Activated CD4-positive, CD25-positive, alpha-beta regulatory T cell treated with anti-CD3 and anti-CD28 coated beads, Interleukin-2, amount 50 U/mL, for 24 hours (primary cell): Measurements from ENCODE around the gene BHLHE40.

Source experiments
- ATAC-seq, 2 donors: fragments of 150-1000 bp; cut with Tn5 transposase; one replicate each; pipeline ENCODE4 v1.10.0; 2021; ENCODE audit warnings: mild to moderate bottlenecking in 1 of 2, moderate library complexity in 1 of 2

BHLHE40 gene

GRCh38 chr3:4985330-4986174, 6.3 kb downstream of the BHLHE40 start:
- ATAC-seq = no peak

- peak in 1 of 2 donors; percentile 2 for ATAC-seq
Measured at GRCh38 chr3:4986175-4986781, 7.0 kb downstream of the BHLHE40 start.

GRCh38 chr3:4986782-4987537, 7.7 kb downstream of the BHLHE40 start:
- ATAC-seq = peak; percentile 51 to 53

- ATAC-seq = no peak
Measured at GRCh38 chr3:4987538-4988296, 8.5 kb downstream of the BHLHE40 start.

- no peak for ATAC-seq
Measured at GRCh38 chr3:4988983-4989834, 10.0 kb downstream of the BHLHE40 start.

- no peak for ATAC-seq
Measured at GRCh38 chr3:4990069-4990468, 10.8 kb downstream of the BHLHE40 start.

- ATAC-seq = no peak
Measured at GRCh38 chr3:4992118-4992517, 12.9 kb downstream of the BHLHE40 start.

GRCh38 chr3:4993276-4994143, 14.3 kb downstream of the BHLHE40 start:
- no peak for ATAC-seq

GRCh38 chr3:4994144-4994730, 15.0 kb downstream of the BHLHE40 start:
- ATAC-seq = peak; percentile 69 to 87

- peak in 1 of 2 donors; percentile 18 for ATAC-seq
Measured at GRCh38 chr3:4994823-4995499, 15.7 kb downstream of the BHLHE40 start.

- no peak for ATAC-seq
Measured at GRCh38 chr3:4995500-4996053, 16.3 kb downstream of the BHLHE40 start.

GRCh38 chr3:4996223-4996765, 17.1 kb downstream of the BHLHE40 start:
- ATAC-seq = no peak

- no peak for ATAC-seq
Measured at GRCh38 chr3:4996771-4997291, 17.6 kb downstream of the BHLHE40 start.

GRCh38 chr3:4997946-4998345, 18.7 kb downstream of the BHLHE40 start:
- ATAC-seq = no peak

- no peak for ATAC-seq
Measured at GRCh38 chr3:4999531-5000184, 20.4 kb downstream of the BHLHE40 start.

- no peak for ATAC-seq
Measured at GRCh38 chr3:5001135-5001534, 21.9 kb downstream of the BHLHE40 start.

- no peak for ATAC-seq
Measured at GRCh38 chr3:5001805-5002173, 22.6 kb downstream of the BHLHE40 start.

- peak; percentile 5 to 44 for ATAC-seq
Measured at GRCh38 chr3:5002174-5002870, 23.1 kb downstream of the BHLHE40 start.
